A549 (cell line): ENCODE data around the gene TREX2. TPM values are rescaled to one million over a fixed set of nuclear protein-coding genes. Genes with fewer than 3 reads are reported as not detected.

Source experiments
- ATAC-seq, 2 experiments: fragments of 200-7000 bp in 1 of 2; fragments of >200 bp in 1 of 2; cut with Nextera tagmentation in 1 of 2; cut with Tn5 transposase in 1 of 2; 3 replicates each; pipeline versions ENCODE4 v1.8.0 to v1.9.1; 2018 to 2020; ENCODE audit warnings: mild to moderate bottlenecking in 1 of 2, moderate library complexity in 1 of 2
- CTCF ChIA-PET: fragments of 300-600 bp; sonication (Branson Sonifier 250); formaldehyde crosslinking; extraction: SDS; loops from one replicate; lab custom pipeline; 2021; ENCODE audit warnings: antibody characterized with exemption, inconsistent platforms; lab: Yijun Ruan, JAX
- POLR2A ChIA-PET: fragments of 350-600 bp; formaldehyde crosslinking; extraction: SDS; loops from one replicate; lab custom pipeline; 2021; ENCODE audit warnings: antibody characterized with exemption, inconsistent platforms; lab: Yijun Ruan, JAX
- DNase-seq, 2 experiments: peaks; one replicate each; pipeline versions ENCODE4 v3.0.0 to v3.0.0-alpha.2; 2011 to 2016; ENCODE audit warnings: low read depth in 1 of 2, low spot score in 1 of 2
- FAIRE-seq: peaks from 2 replicates; lab custom pipeline; 2011; peaks lifted over from hg19 to GRCh38; lab: Jason Lieb, UNC
- H3K27ac ChIP-seq, 2 experiments: fragments of >200 bp; sonication (Bioruptor Twin); formaldehyde crosslinking; 3 replicates each; pipeline ENCODE4 v1.5.1; 2016 to 2017
- H3K4me1 ChIP-seq: fragments of >200 bp; sonication (Bioruptor Twin); formaldehyde crosslinking; 3 replicates; pipeline ENCODE4 v1.6.1; 2016
- H3K4me2 ChIP-seq: fragments of >200 bp; sonication (Bioruptor Twin); formaldehyde crosslinking; 3 replicates; pipeline ENCODE4 v1.6.1; 2016
- H3K4me3 ChIP-seq: fragments of >200 bp; sonication (Bioruptor Twin); formaldehyde crosslinking; 3 replicates; pipeline ENCODE4 v1.5.1; 2016
- H3K9me3 ChIP-seq: fragments of >200 bp; sonication (Bioruptor Twin); formaldehyde crosslinking; 3 replicates; pipeline ENCODE4 v1.6.1; 2016
- BHLHE40 ChIP-seq: IDR thresholded peaks from 2 replicates; pipeline ENCODE4 v1.6.1; 2012; ENCODE audit warnings: low read depth, low read length, inconsistent platforms
- CHD2 ChIP-seq: fragments of 150-350 bp; IDR thresholded peaks from 2 replicates; pipeline ENCODE4 v1.6.1; 2014; ENCODE audit warnings: low read length; ENCODE audit not compliant: partially characterized antibody
- EHF ChIP-seq: fragments of 250-450 bp; sonication (Bioruptor Pico); IDR thresholded peaks from 2 replicates; pipeline ENCODE4 v1.5.0; 2020; ENCODE audit warnings: mild to moderate bottlenecking
- EP300 ChIP-seq, 2 experiments: fragments of >200 bp; sonication (Bioruptor Twin); formaldehyde crosslinking; IDR thresholded peaks; 2 replicates in 1 of 2; 3 replicates in 1 of 2; pipeline ENCODE4 v1.6.1; 2016 to 2017
- ESRRA ChIP-seq: fragments of 150-350 bp; IDR thresholded peaks from 2 replicates; pipeline ENCODE4 v1.6.1; 2014; ENCODE audit warnings: mild to moderate bottlenecking, low read length, borderline replicate concordance
- FOSB ChIP-seq: fragments of 250-450 bp; sonication (Bioruptor Pico); IDR thresholded peaks from 2 replicates; pipeline ENCODE4 v1.5.0; 2020; ENCODE audit warnings: mild to moderate bottlenecking, moderate library complexity
- HEYL ChIP-seq: fragments of 250-450 bp; sonication (Bioruptor Pico); IDR thresholded peaks from 2 replicates; pipeline ENCODE4 v1.8.0; 2021; ENCODE audit warnings: mild to moderate bottlenecking, moderate library complexity
- HOXB5 ChIP-seq: fragments of 250-450 bp; sonication (Bioruptor Pico); IDR thresholded peaks from 2 replicates; pipeline ENCODE4 v1.5.0; 2020; ENCODE audit warnings: mild to moderate bottlenecking, moderate library complexity
- KDM1A ChIP-seq: fragments of 200-600 bp; sonication (generic); IDR thresholded peaks from 2 replicates; pipeline ENCODE4 v1.6.1; 2016; ENCODE audit warnings: low read depth, mild to moderate bottlenecking
- MAX ChIP-seq: IDR thresholded peaks from 2 replicates; pipeline ENCODE4 v1.6.1; 2012
- MAZ ChIP-seq: fragments of 150-350 bp; IDR thresholded peaks from 2 replicates; pipeline ENCODE4 v1.6.1; 2014; ENCODE audit warnings: antibody characterized with exemption, low read depth, low read length, borderline replicate concordance
- PBX3 ChIP-seq: IDR thresholded peaks from 2 replicates; pipeline ENCODE4 v1.6.1; 2012
- POLR2A ChIP-seq: IDR thresholded peaks from 2 replicates; pipeline ENCODE4 v1.6.1; 2012; ENCODE audit warnings: mild to moderate bottlenecking, low read length
- POLR2AphosphoS2 ChIP-seq: conservative IDR thresholded peaks from 2 replicates; pipeline ENCODE4 v1.6.1; 2012; ENCODE audit warnings: low read length, improper control_type of control experiment, inconsistent platforms
- RARB ChIP-seq: fragments of 250-450 bp; sonication (Bioruptor Pico); IDR thresholded peaks from 2 replicates; pipeline ENCODE4 v1.8.0; 2021; ENCODE audit warnings: mild to moderate bottlenecking, moderate library complexity
- RCOR1 ChIP-seq: fragments of 150-350 bp; IDR thresholded peaks from 2 replicates; pipeline ENCODE4 v1.6.1; 2014; ENCODE audit warnings: antibody characterized with exemption, low read length, low read depth
- REST ChIP-seq: fragments of 200-600 bp; sonication (generic); IDR thresholded peaks from 2 replicates; pipeline ENCODE4 v1.6.1; 2016; ENCODE audit warnings: antibody characterized with exemption, mild to moderate bottlenecking, moderate library complexity
- SREBF2 ChIP-seq: fragments of 450-650 bp; IDR thresholded peaks from 2 replicates; pipeline ENCODE4 v1.6.1; 2014; ENCODE audit warnings: mild to moderate bottlenecking, moderate library complexity
- TFCP2L1 ChIP-seq: fragments of 250-450 bp; sonication (Bioruptor Pico); IDR thresholded peaks from 2 replicates; pipeline ENCODE4 v1.5.0; 2021; ENCODE audit warnings: mild to moderate bottlenecking
- USF2 ChIP-seq: fragments of 450-650 bp; IDR thresholded peaks from 2 replicates; pipeline ENCODE4 v1.6.1; 2014; ENCODE audit warnings: antibody characterized with exemption
- ZC3H11A ChIP-seq: fragments of 450-650 bp; IDR thresholded peaks from 2 replicates; pipeline ENCODE4 v1.6.1; 2014; ENCODE audit warnings: antibody characterized with exemption, mild to moderate bottlenecking
- ZNF302 ChIP-seq: fragments of 250-450 bp; sonication (Bioruptor Pico); IDR thresholded peaks from 2 replicates; pipeline ENCODE4 v1.9.0; 2021; ENCODE audit warnings: inconsistent platforms, mild to moderate bottlenecking, moderate library complexity
- ZSCAN20 ChIP-seq: fragments of 250-450 bp; sonication (Bioruptor Pico); IDR thresholded peaks from 2 replicates; pipeline ENCODE4 v1.8.0; 2022; ENCODE audit warnings: mild to moderate bottlenecking, moderate library complexity
- WGBS: methylation state at CpG from one replicate; pipeline ENCODE4 v1.1.6; 2017; ENCODE audit errors: missing lambda C conversion rate; 5-methylcytosine and 5-hydroxymethylcytosine counted together
- polyA plus RNA-seq, 4 experiments: library from polyadenylated mRNA; depleted of rRNA in 3 of 4; stranded (reverse); fragments of >200 nt; fragmentation: RNase III in 1 of 4; extraction: RNeasy Plus Mini Kit Qiagen cat#74134 plus additional on column Dnase treatment in 1 of 4; gene quantifications; 2 replicates in 3 of 4; 3 replicates in 1 of 4; pipeline ENCODE4 v1.2.3, GENCODE V29; 2011 to 2017

The TREX2 gene
- polyA plus RNA-seq, 2 of the 4 experiments (the other 2 are of a cell fraction), result 0.27 to 0.99 TPM

- no peak for TF ChIP-seq REST
- no peak for TF ChIP-seq POLR2A
- no peak for TF ChIP-seq ESRRA
- TF ChIP-seq RCOR1, result no peak
- no peak for TF ChIP-seq TFCP2L1
- no peak for TF ChIP-seq HOXB5 (CRISPR knock-in tag)
- TF ChIP-seq MAZ, result no peak
- no peak for TF ChIP-seq RARB
- TF ChIP-seq POLR2AphosphoS2, result no peak
- TF ChIP-seq BHLHE40, result no peak
- TF ChIP-seq MAX, result no peak
Observed at GRCh38 chrX:153490217-153490930, 44.5 kb upstream of the TREX2 start (continued).

GRCh38 chrX:153488231-153488914 is 42.5 kb upstream of the TREX2 start:
- peaks cover 9% of the 10 kb centered on the region; the same call in 1 of the 3 replicates for H3K4me1 ChIP-seq
- ChIA-PET CTCF (interaction anchor here (1.5 to 5.0 kb wide), 3 partner anchors 18 to 27 kb away, joined by 3 to 36 read pairs (median 7); partner anchors contain the start of gene HAUS7), POLR2A (no interaction called here)
- DNase-seq (no peak), ATAC-seq (no peak; a peak in 1 of 6 replicates), FAIRE-seq (no peak)
- no peak overlapping the region for H3K4me3 ChIP-seq
- TF ChIP-seq TFCP2L1 (no peak), ZSCAN20 (CRISPR knock-in tag) (no peak), SREBF2 (no peak), EHF (CRISPR knock-in tag) (no peak), EP300 (IDR thresholded peaks at IDR 0.05) (no peak), RCOR1 (no peak), PBX3 (no peak), FOSB (CRISPR knock-in tag) (no peak), MAZ (no peak), USF2 (no peak), KDM1A (no peak), HOXB5 (CRISPR knock-in tag) (no peak), REST (no peak), ZNF302 (CRISPR knock-in tag) (no peak), HEYL (no peak), ZC3H11A (no peak), CHD2 (no peak)
- WGBS, result 70% methylated on average over 15 of the region's 27 CpGs
- H3K27ac ChIP-seq, result peak overlapping the region in 1 of 2 experiments; percentile 50; a peak in 3 of 6 replicates
- H3K4me2 ChIP-seq, result no peak overlapping the region
- no peaks in the 10 kb centered on the region for H3K9me3 ChIP-seq
